ENCODE measurements around the gene PDZRN4. TPM values are rescaled to one million over a fixed set of nuclear protein-coding genes. Genes with fewer than 3 reads are reported as not detected.
A peak's percentile ranks its signal among the peaks of the same experiment; 100 is the strongest.

The PDZRN4 gene
- total RNA-seq, 1 donor from 2014 or later = not detected

DNA sequence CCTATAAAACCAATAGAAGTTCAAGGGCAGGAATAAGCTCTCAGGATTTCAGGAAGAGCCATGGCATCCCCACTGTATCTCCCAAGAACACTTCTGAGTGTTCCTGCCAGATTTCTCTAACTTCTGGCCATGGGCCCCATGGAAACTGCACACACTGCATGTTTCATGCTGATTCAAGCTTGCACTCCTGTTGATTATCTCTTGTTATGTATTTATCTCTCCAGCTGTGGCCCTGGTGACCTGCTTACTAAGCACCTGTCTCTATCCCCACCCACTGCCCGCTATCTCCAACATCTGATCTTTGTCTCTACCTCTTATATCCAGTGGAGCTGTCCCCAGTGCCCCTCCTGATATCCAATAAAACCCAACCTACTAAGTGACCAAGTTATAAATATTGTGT, 285.3 kb downstream of the PDZRN4 start:
- H3K36me3 ChIP-seq (ENCODE audit: control insufficient read depth, insufficient read depth, low read length) = no peaks in the 10 kb centered on the region
- no peaks in the 10 kb centered on the region for H3K27me3 ChIP-seq (ENCODE audit: control insufficient read depth, insufficient read depth, low read length)
- H3K4me3 ChIP-seq (ENCODE audit: low read depth, low read length) = no peak overlapping the region
- DNase-seq (ENCODE audit: low read depth) = no peak
- FAIRE-seq = no peak
- TF ChIP-seq, protein P1, sequence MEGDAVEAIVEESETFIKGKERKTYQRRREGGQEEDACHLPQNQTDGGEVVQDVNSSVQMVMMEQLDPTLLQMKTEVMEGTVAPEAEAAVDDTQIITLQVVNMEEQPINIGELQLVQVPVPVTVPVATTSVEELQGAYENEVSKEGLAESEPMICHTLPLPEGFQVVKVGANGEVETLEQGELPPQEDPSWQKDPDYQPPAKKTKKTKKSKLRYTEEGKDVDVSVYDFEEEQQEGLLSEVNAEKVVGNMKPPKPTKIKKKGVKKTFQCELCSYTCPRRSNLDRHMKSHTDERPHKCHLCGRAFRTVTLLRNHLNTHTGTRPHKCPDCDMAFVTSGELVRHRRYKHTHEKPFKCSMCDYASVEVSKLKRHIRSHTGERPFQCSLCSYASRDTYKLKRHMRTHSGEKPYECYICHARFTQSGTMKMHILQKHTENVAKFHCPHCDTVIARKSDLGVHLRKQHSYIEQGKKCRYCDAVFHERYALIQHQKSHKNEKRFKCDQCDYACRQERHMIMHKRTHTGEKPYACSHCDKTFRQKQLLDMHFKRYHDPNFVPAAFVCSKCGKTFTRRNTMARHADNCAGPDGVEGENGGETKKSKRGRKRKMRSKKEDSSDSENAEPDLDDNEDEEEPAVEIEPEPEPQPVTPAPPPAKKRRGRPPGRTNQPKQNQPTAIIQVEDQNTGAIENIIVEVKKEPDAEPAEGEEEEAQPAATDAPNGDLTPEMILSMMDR (IDR thresholded peaks at IDR 0.05; ENCODE audit: insufficient read depth, low read length, severe bottlenecking) = no peak

DNA sequence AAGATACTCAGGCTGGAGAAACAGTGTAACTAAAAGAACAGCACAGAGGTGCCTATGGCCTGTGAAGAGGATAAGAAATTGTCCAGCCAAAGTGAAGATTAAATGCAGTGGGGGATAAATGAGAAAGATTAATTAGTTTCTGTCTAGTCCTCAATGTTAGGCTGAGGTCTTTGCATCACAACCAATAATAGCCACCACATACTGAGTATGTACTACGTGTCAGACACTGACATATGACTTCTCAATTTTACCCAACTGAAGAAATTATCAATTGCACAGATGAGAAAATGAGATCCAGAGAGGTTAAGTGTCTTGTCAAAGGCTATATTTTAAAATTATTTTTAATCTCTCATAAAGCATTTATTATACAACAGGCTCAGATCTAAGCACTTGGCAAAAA, 285.9 kb downstream of the PDZRN4 start:
- Histone ChIP-seq H3K4me3 (ENCODE audit: low read depth, low read length) (no peak overlapping the region), H3K36me3 (ENCODE audit: control insufficient read depth, insufficient read depth, low read length) (no peaks in the 10 kb centered on the region), H3K27me3 (ENCODE audit: control insufficient read depth, insufficient read depth, low read length) (no peaks in the 10 kb centered on the region)
- no peak for DNase-seq (ENCODE audit: low read depth)
- TF ChIP-seq, protein P1 (IDR thresholded peaks at IDR 0.05; ENCODE audit: insufficient read depth, low read length, severe bottlenecking) = no peak
- no peak for FAIRE-seq

DNA sequence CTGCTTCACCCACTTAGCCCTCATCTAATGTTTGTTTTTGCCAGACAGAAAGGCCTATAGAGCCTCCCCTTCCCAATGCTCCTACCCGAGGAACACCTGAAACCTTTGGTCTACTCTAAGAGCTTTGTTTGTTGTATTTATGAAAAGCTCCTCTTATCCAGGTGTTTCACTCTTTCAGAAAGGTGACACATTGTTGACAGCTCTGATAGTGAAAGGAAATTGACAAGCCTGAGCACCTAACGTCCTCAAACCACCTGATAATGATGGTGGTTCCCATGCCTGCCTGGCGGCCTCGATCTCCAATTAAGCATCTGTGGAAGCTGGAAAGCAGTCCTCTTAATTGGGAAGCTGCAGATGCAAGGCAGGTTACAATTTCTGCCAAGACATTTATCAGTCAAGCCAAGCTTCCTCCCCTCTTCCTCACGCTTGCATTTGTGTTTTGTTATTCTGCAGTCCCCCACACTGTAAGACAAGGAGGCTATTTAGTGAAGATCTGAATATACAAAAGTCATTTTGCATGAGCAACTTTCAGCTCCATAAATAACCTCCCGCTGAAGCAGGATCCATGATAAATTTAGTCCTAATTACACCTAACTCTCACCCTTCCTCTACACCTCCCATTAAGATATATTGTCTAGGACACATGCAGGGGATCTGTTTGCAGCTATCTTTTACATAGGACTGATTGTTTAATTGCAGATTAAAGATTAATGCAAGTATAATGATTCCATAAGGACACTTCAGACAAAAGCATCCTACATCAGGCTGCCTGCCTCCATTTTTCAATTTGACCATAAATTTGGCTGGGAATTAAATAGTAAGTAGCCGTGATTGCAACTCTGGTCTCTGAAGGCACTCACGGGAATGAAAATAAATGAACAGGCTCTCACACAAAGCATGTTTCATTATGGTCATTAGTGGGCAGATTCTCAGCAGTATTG, 288.6 kb downstream of the PDZRN4 start:
- no peaks in the 10 kb centered on the region for H3K27me3 ChIP-seq (ENCODE audit: control insufficient read depth, insufficient read depth, low read length)
- H3K36me3 ChIP-seq (ENCODE audit: control insufficient read depth, insufficient read depth, low read length) = no peaks in the 10 kb centered on the region
- TF ChIP-seq, protein P1 (IDR thresholded peaks at IDR 0.05; ENCODE audit: insufficient read depth, low read length, severe bottlenecking) = no peak
- H3K4me3 ChIP-seq (ENCODE audit: low read depth, low read length) = no peak overlapping the region
- FAIRE-seq = no peak
- DNase-seq (ENCODE audit: low read depth) = no peak

DNA sequence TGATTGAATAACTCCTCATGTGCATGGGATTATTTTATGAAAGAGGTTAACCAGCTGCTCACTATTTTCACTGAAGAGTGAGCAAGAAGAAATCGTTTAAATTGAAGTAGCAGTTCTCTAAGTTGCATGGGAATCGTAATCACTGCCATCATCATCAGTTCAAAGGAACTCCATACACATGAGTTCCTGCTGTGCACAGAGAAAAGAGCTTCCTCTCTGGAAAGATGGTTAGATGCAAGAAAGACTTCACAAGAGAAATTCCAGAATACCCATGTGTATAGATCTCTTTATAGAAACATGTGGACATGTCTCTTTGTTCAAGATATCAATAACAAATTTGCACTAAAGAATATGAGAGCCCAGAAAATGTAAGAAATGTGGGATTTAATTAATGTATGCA, 291.3 kb downstream of the PDZRN4 start:
- DNase-seq (ENCODE audit: low read depth) = no peak

DNA sequence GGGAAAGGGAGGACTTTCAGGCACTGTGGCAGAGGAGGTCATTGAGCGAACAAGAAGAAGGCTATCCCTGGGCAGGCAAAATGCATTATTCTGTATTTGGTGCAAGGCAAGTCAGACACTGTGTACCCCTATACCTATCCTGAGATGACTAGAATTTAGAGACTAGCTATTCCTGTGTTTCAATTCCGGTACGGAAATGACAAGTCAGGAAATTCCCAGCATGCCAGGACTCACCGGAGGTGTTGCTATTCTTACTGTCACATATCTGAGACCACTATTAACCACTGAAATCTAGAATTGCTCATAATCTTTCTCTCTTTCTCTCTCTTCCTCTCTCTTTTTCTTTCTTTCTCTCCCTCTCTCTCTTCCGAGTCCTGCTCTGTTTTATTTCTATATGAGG, 297.1 kb downstream of the PDZRN4 start:
- FAIRE-seq (no peak), DNase-seq (ENCODE audit: low read depth) (peak; percentile 3)
- TF ChIP-seq, protein P1 (IDR thresholded peaks at IDR 0.05; ENCODE audit: insufficient read depth, low read length, severe bottlenecking) = no peak
- Histone ChIP-seq H3K36me3 (ENCODE audit: control insufficient read depth, insufficient read depth, low read length) (no peaks in the 10 kb centered on the region), H3K27me3 (ENCODE audit: control insufficient read depth, insufficient read depth, low read length) (no peaks in the 10 kb centered on the region), H3K4me3 (ENCODE audit: low read depth, low read length) (no peak overlapping the region)

More for the DNA sequence above, 291.3 kb downstream of the PDZRN4 start:
- TF ChIP-seq, protein P1 (IDR thresholded peaks at IDR 0.05; ENCODE audit: insufficient read depth, low read length, severe bottlenecking) = no peak
- no peak for FAIRE-seq
- Histone ChIP-seq H3K36me3 (ENCODE audit: control insufficient read depth, insufficient read depth, low read length) (no peaks in the 10 kb centered on the region), H3K4me3 (ENCODE audit: low read depth, low read length) (no peak overlapping the region), H3K27me3 (ENCODE audit: control insufficient read depth, insufficient read depth, low read length) (no peaks in the 10 kb centered on the region)
